ENCODE results near the gene LEF1. TPM values are rescaled to one million over a fixed set of nuclear protein-coding genes. Genes with fewer than 3 reads are reported as not detected.

Gene LEF1
- total and polyA plus RNA-seq, 2 of the 8 experiments (the other 6 are each of a cell fraction or from before 2014, with no cell fraction given), result 2.6 to 5.2 TPM

DNA sequence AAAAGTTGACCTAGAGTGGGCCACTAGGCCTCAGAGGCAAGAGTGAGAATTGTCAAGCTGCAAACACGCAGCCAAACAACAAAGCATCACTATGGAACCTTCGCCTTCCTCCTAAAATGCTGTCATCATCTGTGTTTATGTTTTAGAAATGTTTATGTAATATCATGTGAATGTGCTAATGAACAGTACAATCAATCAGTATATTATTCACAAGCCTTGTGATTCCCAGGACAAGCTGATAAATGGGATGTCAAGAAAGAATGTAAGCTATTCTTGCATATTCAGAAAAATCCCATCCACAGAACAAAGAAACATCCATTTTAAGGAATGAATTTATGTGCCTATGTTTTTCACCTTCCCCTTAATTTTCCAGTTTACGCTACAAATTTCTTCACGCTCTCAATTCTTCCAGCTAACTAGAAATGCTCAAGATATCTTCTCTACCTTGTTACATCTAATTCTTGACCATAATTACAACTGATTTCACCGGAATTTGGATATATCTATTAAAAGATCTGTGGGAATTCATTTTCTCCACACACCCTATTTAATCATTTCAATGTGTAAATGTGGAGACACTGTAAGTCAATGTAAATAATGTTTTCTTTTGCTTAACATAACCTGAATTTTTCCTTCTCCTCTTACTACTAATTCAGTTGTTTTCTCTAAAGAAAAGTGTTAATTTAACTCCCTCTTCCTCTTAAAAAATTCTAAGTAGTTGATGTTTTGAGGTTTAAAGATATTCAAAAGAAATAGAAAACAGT, 65.5 kb downstream of the LEF1 start:
- H3K79me1 ChIP-seq (ENCODE audit: low read depth, low read length), result no peaks in the 10 kb centered on the region
- 88 to 100% methylated on average over 2 to 5 of the region's 5 CpGs for WGBS, 2 experiments (ENCODE audit: extremely low coverage in 1 of 2, insufficient coverage in 1 of 2, insufficient read length in 1 of 2, insufficient replicate concordance in 2 of 2, low coverage in 1 of 2, low lambda C conversion rate in 2 of 2, missing lambda C conversion rate in 1 of 2)
- H3K4me3 ChIP-seq (ENCODE audit: extremely low read depth in 1 of 4, insufficient read depth in 2 of 4, low read depth in 3 of 4, low read length in 4 of 4), result no peak overlapping the region
- no peaks in the 10 kb centered on the region for H3K27me3 ChIP-seq (replicated peaks in 1 of 4; ENCODE audit: control insufficient read depth in 3 of 4, extremely low read depth in 1 of 4, insufficient read depth in 3 of 4, low read length in 3 of 4)
- FAIRE-seq (no peak), DNase-seq (ENCODE audit: low read depth in 1 of 2, low spot score in 2 of 2) (no peak)
- H2BK120ac ChIP-seq (replicated peaks; ENCODE audit: low read depth, low read length), result no peak overlapping the region
- no peaks in the 10 kb centered on the region for H3K23me2 ChIP-seq (ENCODE audit: low read depth, low read length)
- H4K91ac ChIP-seq (replicated peaks; ENCODE audit: insufficient read length, low read length), result no peak overlapping the region
- H3K79me2 ChIP-seq (ENCODE audit: control insufficient read depth in 1 of 2, insufficient read depth in 2 of 2, low read length in 2 of 2), result no peaks in the 10 kb centered on the region
- no peak overlapping the region for H2BK5ac ChIP-seq (ENCODE audit: low read depth, low read length)
- H3K23ac ChIP-seq (ENCODE audit: insufficient read length), result no peak overlapping the region
- H3K14ac ChIP-seq (ENCODE audit: insufficient read length), result no peak overlapping the region
- H3K36me3 ChIP-seq (ENCODE audit: control insufficient read depth in 2 of 4, insufficient read depth in 4 of 4, low read length in 3 of 4), result no peaks in the 10 kb centered on the region
- no peak overlapping the region for H3K4ac ChIP-seq (replicated peaks; ENCODE audit: insufficient read length, low read depth, low read length)
- ChIA-PET POLR2A (ENCODE audit: partially characterized antibody) (no interaction called here), CTCF (ENCODE audit: partially characterized antibody) (interaction anchor here (1.4 to 2.3 kb wide), 3 partner anchors 9 to 40 kb away, joined by 4 to 8 read pairs (median 7); no protein-coding TSS in a partner anchor)
- H2AFZ ChIP-seq (ENCODE audit: low read length), result no peak overlapping the region
- H4K8ac ChIP-seq (ENCODE audit: extremely low read depth, insufficient read depth, low read length), result no peak overlapping the region
- peaks cover 0 to 1% of the 10 kb centered on the region in 2 experiments for H4K20me1 ChIP-seq (replicated peaks in 1 of 2; ENCODE audit: control insufficient read depth in 1 of 2, insufficient read depth in 2 of 2, low read length in 2 of 2)
- H3K4me2 ChIP-seq (ENCODE audit: insufficient read depth in 1 of 2, low read depth in 2 of 2, low read length in 2 of 2), result no peak overlapping the region
- no peak overlapping the region for H2BK20ac ChIP-seq (ENCODE audit: low read length)
- H3K9ac ChIP-seq (replicated peaks in 1 of 4; ENCODE audit: extremely low read depth in 1 of 4, low read depth in 3 of 4, low read length in 3 of 4), result no peak overlapping the region
- H2BK12ac ChIP-seq (ENCODE audit: low read depth, low read length), result no peak overlapping the region
- H2AK5ac ChIP-seq (ENCODE audit: low read depth, low read length), result no peak overlapping the region
- H4K5ac ChIP-seq (ENCODE audit: insufficient read length, low read depth, low read length), result no peak overlapping the region
- no peaks in the 10 kb centered on the region for H3K4me1 ChIP-seq (replicated peaks in 1 of 4; ENCODE audit: control insufficient read depth in 3 of 4, insufficient read depth in 4 of 4, low read length in 3 of 4)
- no peaks in the 10 kb centered on the region for H3K9me3 ChIP-seq (ENCODE audit: insufficient read depth in 2 of 2, low read depth in 1 of 2, low read length in 1 of 2)
- H3K18ac ChIP-seq (ENCODE audit: extremely low read depth, low read length), result no peak overlapping the region
- H3K56ac ChIP-seq (replicated peaks; ENCODE audit: insufficient read length, low read depth, low read length), result no peak overlapping the region
- no peak overlapping the region for H3K27ac ChIP-seq (ENCODE audit: low read depth, low read length)
- no peak overlapping the region for H2BK15ac ChIP-seq (ENCODE audit: low read length)
- TF ChIP-seq POLR2A (IDR thresholded peaks at IDR 0.05; ENCODE audit: control extremely low read depth in 1 of 2, low read depth in 2 of 2, low read length in 2 of 2), result no peak

Data from H1 (cell line).